SU-DHL-6 (cell line): ENCODE data around the gene ATIC.

Experiments
- EZH2phosphoT487 ChIP-seq: fragments of 200-600 bp; sonication (generic), shearing (Covaris generic); conservative IDR thresholded peaks from 2 replicates; pipeline ENCODE4 v1.6.1; 2018; ENCODE audit warnings: mild to moderate bottlenecking, antibody characterized with exemption, low read length, moderate library complexity, mixed read lengths
- TF ChIP-seq, protein P1 (sequence below): fragments of 200-600 bp; sonication (generic); IDR thresholded peaks from one replicate; pipeline ENCODE4 v1.5.1; 2017; ENCODE audit warnings: antibody characterized with exemption, mild to moderate bottlenecking, low read length, moderate library complexity; ENCODE audit not compliant: insufficient read depth, poor library complexity, severe bottlenecking

DNA sequence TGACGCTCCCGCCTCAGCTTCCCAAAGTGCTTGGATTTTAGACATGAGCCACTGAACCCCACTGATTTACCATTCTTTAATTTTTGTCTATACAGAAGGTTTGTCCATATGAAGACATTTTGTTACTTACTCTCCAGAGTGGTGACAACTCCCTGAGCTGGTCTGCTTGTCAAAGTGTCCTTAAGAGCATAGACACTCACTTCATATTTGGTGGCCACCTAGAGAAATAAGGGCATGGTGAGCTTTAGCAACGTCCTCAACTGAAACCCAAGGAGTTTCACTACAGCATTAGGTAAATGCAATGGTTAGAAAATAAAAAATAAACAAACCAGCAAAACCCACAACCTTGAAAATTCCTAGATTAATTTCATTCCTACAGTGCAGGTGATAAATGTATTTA is 66.2 kb downstream of the ATIC start:
- TF ChIP-seq, protein P1, sequence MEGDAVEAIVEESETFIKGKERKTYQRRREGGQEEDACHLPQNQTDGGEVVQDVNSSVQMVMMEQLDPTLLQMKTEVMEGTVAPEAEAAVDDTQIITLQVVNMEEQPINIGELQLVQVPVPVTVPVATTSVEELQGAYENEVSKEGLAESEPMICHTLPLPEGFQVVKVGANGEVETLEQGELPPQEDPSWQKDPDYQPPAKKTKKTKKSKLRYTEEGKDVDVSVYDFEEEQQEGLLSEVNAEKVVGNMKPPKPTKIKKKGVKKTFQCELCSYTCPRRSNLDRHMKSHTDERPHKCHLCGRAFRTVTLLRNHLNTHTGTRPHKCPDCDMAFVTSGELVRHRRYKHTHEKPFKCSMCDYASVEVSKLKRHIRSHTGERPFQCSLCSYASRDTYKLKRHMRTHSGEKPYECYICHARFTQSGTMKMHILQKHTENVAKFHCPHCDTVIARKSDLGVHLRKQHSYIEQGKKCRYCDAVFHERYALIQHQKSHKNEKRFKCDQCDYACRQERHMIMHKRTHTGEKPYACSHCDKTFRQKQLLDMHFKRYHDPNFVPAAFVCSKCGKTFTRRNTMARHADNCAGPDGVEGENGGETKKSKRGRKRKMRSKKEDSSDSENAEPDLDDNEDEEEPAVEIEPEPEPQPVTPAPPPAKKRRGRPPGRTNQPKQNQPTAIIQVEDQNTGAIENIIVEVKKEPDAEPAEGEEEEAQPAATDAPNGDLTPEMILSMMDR, result no peak
- no peak for TF ChIP-seq EZH2phosphoT487
